ENCODE data around the gene MVB12B. TPM values are rescaled to one million over a fixed set of nuclear protein-coding genes. Genes with fewer than 3 reads are reported as not detected.

The MVB12B gene
- total and polyA plus RNA-seq, 2 donors from 2014 or later = 4.5 to 12.3 TPM

DNA sequence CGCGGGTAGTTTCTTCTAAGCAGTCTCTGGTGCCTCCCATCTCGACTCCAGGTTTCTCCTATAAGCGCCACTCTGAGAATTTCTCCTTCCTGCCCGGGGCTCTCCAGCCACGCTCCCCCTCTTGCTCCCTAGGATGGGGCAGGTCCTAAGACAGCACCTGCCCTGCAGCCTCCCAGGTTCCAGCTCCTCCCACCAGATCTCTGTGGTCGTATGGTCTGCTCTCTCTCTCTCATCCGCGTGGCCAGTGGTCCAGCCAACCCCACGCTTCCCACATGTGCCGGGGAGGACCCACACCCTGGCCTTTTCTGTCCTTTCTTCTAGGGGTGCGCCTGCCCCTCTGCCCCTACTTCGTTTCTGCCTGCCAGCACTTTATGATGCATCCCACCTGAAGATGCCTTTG lies 40.5 kb downstream of the MVB12B start:
- FAIRE-seq = no peak
- no peak overlapping the region for H3K27ac ChIP-seq (ENCODE audit: low read depth in 2 of 2, low read length in 2 of 2)
- H3K4me1 ChIP-seq (ENCODE audit: control insufficient read depth in 2 of 3, insufficient read depth in 2 of 3, low read depth in 1 of 3, low read length in 3 of 3) = peaks cover 0 to 6% (median 0%) of the 10 kb centered on the region in 3 donors
- H3K27me3 ChIP-seq (ENCODE audit: control insufficient read depth, insufficient read depth, low read length) = no peaks in the 10 kb centered on the region
- H3K9ac ChIP-seq (ENCODE audit: low read length in 3 of 3) = no peak overlapping the region
- DNase-seq = no peak
- intact Hi-C loops (cut with DNase I) = no loop called here
- TF ChIP-seq, protein P1, sequence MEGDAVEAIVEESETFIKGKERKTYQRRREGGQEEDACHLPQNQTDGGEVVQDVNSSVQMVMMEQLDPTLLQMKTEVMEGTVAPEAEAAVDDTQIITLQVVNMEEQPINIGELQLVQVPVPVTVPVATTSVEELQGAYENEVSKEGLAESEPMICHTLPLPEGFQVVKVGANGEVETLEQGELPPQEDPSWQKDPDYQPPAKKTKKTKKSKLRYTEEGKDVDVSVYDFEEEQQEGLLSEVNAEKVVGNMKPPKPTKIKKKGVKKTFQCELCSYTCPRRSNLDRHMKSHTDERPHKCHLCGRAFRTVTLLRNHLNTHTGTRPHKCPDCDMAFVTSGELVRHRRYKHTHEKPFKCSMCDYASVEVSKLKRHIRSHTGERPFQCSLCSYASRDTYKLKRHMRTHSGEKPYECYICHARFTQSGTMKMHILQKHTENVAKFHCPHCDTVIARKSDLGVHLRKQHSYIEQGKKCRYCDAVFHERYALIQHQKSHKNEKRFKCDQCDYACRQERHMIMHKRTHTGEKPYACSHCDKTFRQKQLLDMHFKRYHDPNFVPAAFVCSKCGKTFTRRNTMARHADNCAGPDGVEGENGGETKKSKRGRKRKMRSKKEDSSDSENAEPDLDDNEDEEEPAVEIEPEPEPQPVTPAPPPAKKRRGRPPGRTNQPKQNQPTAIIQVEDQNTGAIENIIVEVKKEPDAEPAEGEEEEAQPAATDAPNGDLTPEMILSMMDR (IDR thresholded peaks at IDR 0.05; ENCODE audit: borderline replicate concordance, extremely low read depth, insufficient read depth) = no peak
- H3K9me3 ChIP-seq (ENCODE audit: control insufficient read depth in 2 of 3, insufficient read depth in 1 of 3, low read length in 3 of 3) = no peaks in the 10 kb centered on the region
- no peak overlapping the region for H3K4me3 ChIP-seq (ENCODE audit: low read length in 3 of 3)
- peaks cover 0 to 2% (median 0%) of the 10 kb centered on the region in 3 donors for H3K36me3 ChIP-seq (ENCODE audit: control insufficient read depth in 2 of 3, insufficient read depth in 3 of 3, low read length in 3 of 3)

DNA sequence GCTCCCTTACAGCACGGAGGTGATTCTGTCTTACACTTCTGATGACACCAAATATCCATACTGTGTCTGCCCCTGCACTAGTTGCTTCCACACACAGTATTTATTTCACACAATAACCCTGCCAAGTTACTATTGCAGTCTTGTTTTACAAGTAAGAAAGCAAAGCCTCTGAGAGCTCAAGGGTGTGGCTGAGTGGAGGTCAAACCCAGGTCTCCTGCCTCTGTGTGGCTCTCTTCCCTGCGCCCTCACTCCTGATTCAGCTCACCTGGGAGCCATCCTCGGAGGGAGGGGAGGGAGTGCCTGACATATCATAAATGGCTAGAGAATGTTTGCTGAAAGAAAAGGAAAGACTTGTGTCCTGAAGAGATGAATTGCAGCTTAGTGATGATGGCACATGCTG lies 41.0 kb downstream of the MVB12B start:
- no peak overlapping the region for H3K4me3 ChIP-seq (ENCODE audit: low read length in 3 of 3)
- no peaks in the 10 kb centered on the region for H3K27me3 ChIP-seq (ENCODE audit: control insufficient read depth, insufficient read depth, low read length)
- peaks cover 0 to 6% (median under 1%) of the 10 kb centered on the region in 3 donors for H3K4me1 ChIP-seq (ENCODE audit: control insufficient read depth in 2 of 3, insufficient read depth in 2 of 3, low read depth in 1 of 3, low read length in 3 of 3)
- DNase-seq = no peak
- no peak overlapping the region for H3K9ac ChIP-seq (ENCODE audit: low read length in 3 of 3)
- intact Hi-C loops (cut with DNase I) = no loop called here
- TF ChIP-seq, protein P1 (IDR thresholded peaks at IDR 0.05; ENCODE audit: borderline replicate concordance, extremely low read depth, insufficient read depth) = no peak
- FAIRE-seq = no peak
- H3K9me3 ChIP-seq (ENCODE audit: control insufficient read depth in 2 of 3, insufficient read depth in 1 of 3, low read length in 3 of 3) = no peaks in the 10 kb centered on the region
- H3K36me3 ChIP-seq (ENCODE audit: control insufficient read depth in 2 of 3, insufficient read depth in 3 of 3, low read length in 3 of 3) = peaks cover 0 to 2% (median 0%) of the 10 kb centered on the region in 3 donors
- H3K27ac ChIP-seq (ENCODE audit: low read depth in 2 of 2, low read length in 2 of 2) = no peak overlapping the region

DNA sequence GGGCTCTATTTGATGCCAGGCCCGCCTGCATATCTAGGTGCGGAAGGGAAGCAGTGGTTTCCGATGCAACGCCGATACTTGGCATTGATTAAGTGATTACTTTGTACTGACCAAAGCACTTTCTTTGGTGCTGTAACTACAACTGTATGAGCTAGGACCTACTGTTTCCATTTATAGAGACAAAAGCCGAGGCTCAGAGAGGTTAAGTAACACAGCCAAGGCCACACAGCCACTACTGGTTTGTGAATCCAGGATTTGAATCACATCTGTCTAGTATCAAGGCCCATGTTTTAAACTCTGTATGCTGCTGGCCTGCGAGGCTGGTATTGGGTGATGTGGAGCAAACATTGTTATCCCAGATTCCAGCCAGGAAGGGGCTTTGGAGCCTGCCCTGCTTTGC lies 41.4 kb downstream of the MVB12B start:
- H3K9me3 ChIP-seq (ENCODE audit: control insufficient read depth in 2 of 3, insufficient read depth in 1 of 3, low read length in 3 of 3) = no peaks in the 10 kb centered on the region
- H3K4me3 ChIP-seq (ENCODE audit: low read length in 3 of 3) = no peak overlapping the region
- DNase-seq = no peak
- intact Hi-C loops (cut with DNase I) = no loop called here
- H3K27ac ChIP-seq (ENCODE audit: low read depth in 2 of 2, low read length in 2 of 2) = no peak overlapping the region
- FAIRE-seq = no peak
- TF ChIP-seq, protein P1 (IDR thresholded peaks at IDR 0.05; ENCODE audit: borderline replicate concordance, extremely low read depth, insufficient read depth) = no peak
- H3K36me3 ChIP-seq (ENCODE audit: control insufficient read depth in 2 of 3, insufficient read depth in 3 of 3, low read length in 3 of 3) = peaks cover 0 to 2% (median 0%) of the 10 kb centered on the region in 3 donors
- no peaks in the 10 kb centered on the region for H3K27me3 ChIP-seq (ENCODE audit: control insufficient read depth, insufficient read depth, low read length)
- no peak overlapping the region for H3K9ac ChIP-seq (ENCODE audit: low read length in 3 of 3)
- peaks cover 0 to 6% (median 4%) of the 10 kb centered on the region in 3 donors for H3K4me1 ChIP-seq (ENCODE audit: control insufficient read depth in 2 of 3, insufficient read depth in 2 of 3, low read depth in 1 of 3, low read length in 3 of 3)

All from kidney (tissue), 14 donors.